Measurements from ENCODE around the gene MRPS7.

Gene MRPS7

GRCh38 chr17:75261336-75262111 lies at the start of gene MRPS7, which contains the start of gene GGA3:
Gene MRPS7 (plus strand): TSS chr17:75261879. CDS start chr17:75261901, 22 bp downstream.
Gene GGA3 (minus strand): TSS chr17:75261606. CDS start chr17:75261587, 19 bp downstream.
- DNase-seq = peak; percentile 95

DNA sequence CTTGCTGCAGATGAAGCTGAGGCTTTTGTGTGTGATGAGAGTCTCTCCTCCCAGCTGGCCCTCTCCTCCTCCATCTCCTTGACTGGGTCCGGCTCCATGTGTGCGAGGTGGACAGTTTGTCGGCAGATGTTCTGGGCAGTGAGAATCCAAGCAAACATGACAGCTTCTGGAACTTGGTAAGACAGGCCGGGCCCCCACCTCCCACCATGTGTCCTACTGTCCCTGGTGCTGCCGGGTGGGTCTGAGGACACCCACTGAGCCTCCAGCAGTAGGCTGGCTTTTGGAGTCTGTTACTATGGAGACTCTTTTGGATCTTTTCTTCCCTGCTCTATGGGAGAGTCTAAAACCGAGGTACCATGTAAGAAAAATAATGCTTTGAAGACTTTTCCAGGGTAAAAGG lies 43.5 kb upstream of the MRPS7 start:
- DNase-seq = no peak

- DNase-seq = no peak
Observed at GRCh38 chr17:75219815-75220214, 41.9 kb upstream of the MRPS7 start.

DNA sequence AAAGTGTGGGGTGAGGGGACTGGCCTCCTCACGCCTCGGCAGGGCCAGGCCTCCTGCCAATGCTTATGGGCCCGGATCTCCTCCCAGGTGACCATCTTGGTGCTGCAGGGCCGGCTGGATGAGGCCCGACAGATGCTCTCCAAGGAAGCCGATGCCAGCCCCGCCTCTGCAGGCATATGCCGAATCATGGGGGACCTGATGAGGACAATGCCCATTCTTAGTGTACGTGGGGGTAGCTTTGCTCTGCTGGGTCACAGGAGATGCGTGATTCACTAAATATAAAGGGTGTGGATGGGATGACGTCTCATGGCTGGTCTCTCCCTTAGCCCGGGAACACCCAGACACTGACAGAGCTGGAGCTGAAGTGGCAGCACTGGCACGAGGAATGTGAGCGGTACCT lies 36.7 kb upstream of the MRPS7 start:
- no peak for DNase-seq

DNA sequence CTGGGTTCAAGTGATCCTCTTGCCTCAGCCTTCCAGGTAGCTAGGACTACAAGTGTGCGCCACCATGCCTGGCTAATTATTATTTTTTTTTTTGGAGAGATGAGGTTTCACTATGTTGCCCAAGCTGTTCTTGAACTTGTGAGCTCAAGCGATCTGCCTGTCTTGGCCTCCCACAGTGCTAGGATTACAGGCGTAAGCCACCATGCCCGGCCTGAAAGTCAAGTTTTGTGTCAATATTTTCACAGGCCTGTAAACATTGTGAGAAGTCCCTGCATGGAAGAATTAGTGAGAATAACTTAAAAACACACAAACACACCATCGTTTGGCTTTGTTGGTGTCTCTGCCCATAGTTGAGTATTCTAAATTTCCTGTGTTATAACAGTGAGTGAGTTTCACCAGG lies 34.0 kb upstream of the MRPS7 start:
- no peak for DNase-seq

GRCh38 chr17:75228305-75228704 lies 33.4 kb upstream of the MRPS7 start:
- no peak for DNase-seq

- DNase-seq = no peak
Observed at GRCh38 chr17:75228847-75229246, 32.8 kb upstream of the MRPS7 start.

DNA sequence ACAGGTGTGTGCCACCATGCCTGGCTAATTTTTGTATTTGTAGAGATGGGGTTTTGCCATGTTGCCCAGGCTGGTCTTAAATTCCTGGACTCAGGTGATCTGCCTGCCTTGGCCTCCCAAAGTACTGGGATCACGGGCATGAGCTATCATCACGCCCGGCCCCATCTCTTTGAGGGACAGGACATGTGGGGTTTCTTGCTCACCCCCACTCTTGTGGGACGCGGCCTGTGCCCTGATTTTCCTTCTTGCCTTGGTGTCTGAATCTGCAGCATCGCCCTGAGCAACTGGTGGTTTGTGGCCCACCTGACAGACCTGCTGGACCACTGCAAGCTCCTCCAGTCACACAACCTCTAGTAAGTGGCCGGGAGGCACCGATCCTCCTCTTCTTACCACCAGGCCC lies 30.6 kb upstream of the MRPS7 start:
- DNase-seq = no peak

- DNase-seq = no peak
Observed at GRCh38 chr17:75231741-75232464, 29.8 kb upstream of the MRPS7 start.

- no peak for DNase-seq
Observed at GRCh38 chr17:75232786-75233185, 28.9 kb upstream of the MRPS7 start.

DNA sequence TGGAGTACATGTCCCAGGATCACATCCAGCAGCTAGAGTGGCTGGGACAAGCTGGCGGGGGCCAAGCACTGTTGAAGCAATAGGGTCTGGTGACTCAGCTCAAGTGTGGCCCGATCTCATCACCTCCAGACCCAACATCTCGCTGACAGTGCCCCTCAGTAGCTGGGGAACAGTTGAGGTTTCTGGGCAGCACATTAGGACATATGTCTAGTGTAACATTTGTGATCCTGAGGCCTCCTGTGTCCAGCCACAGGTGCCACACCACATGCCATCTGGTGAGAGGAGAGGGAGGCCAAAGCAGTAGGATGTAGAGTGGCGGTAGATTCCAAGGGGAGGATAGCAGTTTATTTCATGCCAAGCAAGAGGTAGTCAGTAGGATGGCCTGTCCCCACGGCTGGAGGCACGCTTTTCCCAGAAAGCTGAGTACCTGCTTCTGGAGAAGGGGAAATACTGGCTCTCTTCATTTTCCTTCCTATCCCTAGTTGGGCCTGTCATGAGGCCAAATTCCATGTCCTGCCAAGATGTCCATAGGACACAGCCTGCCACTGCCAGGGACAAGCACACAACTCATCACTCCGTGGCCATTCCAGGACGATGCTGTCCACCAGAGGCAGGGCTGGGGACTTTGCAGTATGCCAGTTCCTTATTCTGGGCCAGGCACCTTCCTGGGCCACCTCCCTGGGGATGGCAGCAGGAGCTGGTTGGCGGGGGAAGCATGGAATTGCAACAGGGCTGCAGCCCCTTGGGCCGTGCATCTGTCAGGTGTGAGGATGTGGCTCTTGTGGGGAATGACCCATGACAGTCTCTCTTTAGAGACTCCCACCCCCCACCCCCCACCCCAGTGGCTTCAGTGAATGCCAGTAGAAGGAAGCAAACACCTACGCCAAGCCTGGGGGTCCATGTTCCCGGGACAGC lies 24.3 kb upstream of the MRPS7 start:
- DNase-seq = no peak

GRCh38 chr17:75238020-75238580 lies 23.6 kb upstream of the MRPS7 start:
- DNase-seq = no peak

DNA sequence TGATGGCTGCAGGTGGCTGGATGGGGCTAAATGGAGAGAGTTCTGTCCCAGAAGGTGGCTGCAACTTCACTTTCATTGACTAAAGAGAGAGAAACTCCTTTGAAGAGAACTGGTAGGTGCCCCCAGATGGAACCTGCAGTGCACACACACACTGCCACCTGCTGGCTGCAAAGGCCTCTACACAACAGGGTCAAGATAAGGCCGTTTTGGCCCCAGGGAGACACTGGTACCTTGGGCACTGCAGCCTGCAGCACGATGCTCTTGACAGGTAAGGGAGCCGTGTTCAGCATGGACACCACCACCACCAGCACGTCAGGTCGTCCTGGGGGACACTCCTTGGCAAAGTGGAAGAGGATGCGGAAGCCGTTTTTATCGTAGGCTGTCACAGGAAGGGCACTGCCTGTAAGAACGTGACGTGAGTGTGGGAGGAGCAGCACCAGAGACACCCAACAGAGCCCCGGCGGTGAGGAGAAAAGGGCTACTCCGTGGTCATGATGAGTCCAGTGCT lies 22.9 kb upstream of the MRPS7 start:
- peak; percentile 63 for DNase-seq

- DNase-seq = no peak
Observed at GRCh38 chr17:75239214-75239613, 22.5 kb upstream of the MRPS7 start.

GRCh38 chr17:75239778-75240393 lies 21.8 kb upstream of the MRPS7 start:
- DNase-seq = no peak

DNA sequence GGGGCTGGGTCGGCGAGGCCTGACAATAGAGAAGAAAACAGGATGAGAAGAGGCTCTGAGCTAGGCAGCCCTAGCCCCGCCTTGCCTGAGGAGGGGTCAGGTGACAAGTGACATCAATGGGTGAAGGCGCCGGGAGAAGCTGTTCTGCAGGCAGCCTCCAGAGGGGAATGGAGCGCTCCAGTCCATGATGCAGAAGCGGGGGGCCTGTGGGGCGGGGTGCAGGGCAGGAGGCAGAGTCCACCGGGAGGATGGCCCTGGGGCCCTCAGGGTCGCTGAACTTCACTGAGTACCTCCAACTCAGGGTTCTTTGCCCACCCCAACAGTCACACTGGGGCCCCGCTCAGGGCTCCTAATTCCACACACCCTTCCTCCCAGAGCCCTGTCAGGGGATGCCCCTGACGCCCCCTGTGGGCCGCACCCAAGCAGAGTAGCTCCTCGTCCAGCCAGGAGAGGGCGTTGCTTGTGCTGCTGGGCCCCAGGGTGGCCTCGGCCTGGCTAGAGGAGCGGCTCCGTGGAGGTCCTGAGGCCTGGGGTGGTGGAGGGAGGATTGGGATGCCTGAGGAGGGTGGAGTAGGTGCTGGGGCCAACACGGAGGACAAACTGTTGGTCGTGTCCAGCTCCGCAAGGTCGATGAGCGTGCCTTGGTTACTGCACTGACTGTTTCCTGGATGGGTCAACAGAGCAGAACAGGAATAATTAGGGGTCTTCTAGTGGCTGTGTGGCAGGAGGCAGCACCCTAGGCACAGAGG lies 21.1 kb upstream of the MRPS7 start:
- peak; percentile 30 for DNase-seq

DNA sequence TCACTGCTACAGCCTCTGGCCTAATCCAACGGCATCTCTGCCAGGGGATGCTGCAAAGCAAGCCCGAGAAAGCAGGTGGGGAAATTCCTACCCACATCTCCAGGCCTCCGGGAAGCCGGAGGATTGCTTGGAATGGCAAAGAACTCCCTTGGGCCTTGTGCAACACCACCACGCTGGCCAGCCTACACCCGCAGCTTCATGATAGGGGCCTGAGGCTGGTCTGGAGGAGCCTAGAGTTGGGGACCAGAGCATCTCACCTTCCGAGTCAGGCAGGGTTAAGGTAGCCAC lies 20.6 kb upstream of the MRPS7 start:
- no peak for DNase-seq

GRCh38 chr17:75241502-75241901 lies 20.2 kb upstream of the MRPS7 start:
- DNase-seq = no peak

GRCh38 chr17:75241996-75242460 lies 19.7 kb upstream of the MRPS7 start:
- DNase-seq = peak; percentile 21

- peak; percentile 35 for DNase-seq
Observed at GRCh38 chr17:75242461-75243042, 19.1 kb upstream of the MRPS7 start.

Measured in activated CD4-positive, alpha-beta T cell treated with anti-CD3 and anti-CD28 coated beads, Interleukin-2, amount 50 U/mL, for 1 hour (primary cell).